GM23248 (cell line): ENCODE data around the gene L3MBTL2. TPM values are rescaled to one million over a fixed set of nuclear protein-coding genes. Genes with fewer than 3 reads are reported as not detected.

Source experiments
- DNase-seq: peaks from one replicate; pipeline ENCODE4 v3.0.0-alpha.2; 2015
- H2AFZ ChIP-seq: fragments of 200-600 bp; sonication (generic); 2 replicates; pipeline ENCODE4 v1.6.1; 2016; ENCODE audit warnings: antibody characterized with exemption
- H3F3A ChIP-seq: fragments of 200-600 bp; sonication (generic); 2 replicates; pipeline ENCODE4 v1.6.1; 2016; ENCODE audit warnings: mild to moderate bottlenecking, antibody characterized with exemption, mixed run types; ENCODE audit not compliant: insufficient read depth
- H3K27ac ChIP-seq: fragments of 200-600 bp; sonication (generic); 2 replicates; pipeline ENCODE4 v1.5.1; 2016; ENCODE audit warnings: mild to moderate bottlenecking
- H3K27me3 ChIP-seq: fragments of 200-600 bp; sonication (generic); replicated peaks from 2 replicates; pipeline ENCODE4 v1.6.1; 2016; ENCODE audit warnings: mild to moderate bottlenecking; ENCODE audit not compliant: insufficient read depth
- H3K36me3 ChIP-seq: fragments of 200-600 bp; sonication (generic); 2 replicates; pipeline ENCODE4 v1.6.1; 2016; ENCODE audit warnings: low read depth, mild to moderate bottlenecking
- H3K4me1 ChIP-seq: fragments of 200-600 bp; sonication (generic); 2 replicates; pipeline ENCODE4 v1.6.1; 2016; ENCODE audit warnings: mild to moderate bottlenecking; ENCODE audit not compliant: insufficient read depth
- H3K4me2 ChIP-seq: fragments of 200-600 bp; sonication (generic); one replicate; pipeline ENCODE4 v1.6.1; 2016; ENCODE audit warnings: mild to moderate bottlenecking; ENCODE audit not compliant: unreplicated experiment
- H3K4me3 ChIP-seq: fragments of 200-600 bp; sonication (generic); 2 replicates; pipeline ENCODE4 v1.5.1; 2016; ENCODE audit warnings: mild to moderate bottlenecking
- H3K79me2 ChIP-seq: fragments of 200-600 bp; sonication (generic); 2 replicates; pipeline ENCODE4 v1.6.1; 2016; ENCODE audit warnings: mild to moderate bottlenecking; ENCODE audit not compliant: insufficient read depth
- H3K9ac ChIP-seq: fragments of 200-600 bp; sonication (generic); 2 replicates; pipeline ENCODE4 v1.6.1; 2016; ENCODE audit warnings: mild to moderate bottlenecking
- H3K9me2 ChIP-seq: fragments of 200-600 bp; sonication (generic); 2 replicates; pipeline ENCODE4 v1.6.1; 2016; ENCODE audit warnings: mixed run types, mild to moderate bottlenecking, moderate library complexity; ENCODE audit not compliant: insufficient read depth
- H3K9me3 ChIP-seq: fragments of 200-600 bp; sonication (generic); one replicate; pipeline ENCODE4 v1.6.1; 2017; ENCODE audit warnings: low read depth
- H4K20me1 ChIP-seq: fragments of 200-600 bp; sonication (generic); 2 replicates; pipeline ENCODE4 v1.6.0; 2016; ENCODE audit not compliant: insufficient read depth
- EZH2 ChIP-seq: fragments of 200-600 bp; sonication (generic); IDR thresholded peaks from 2 replicates; pipeline ENCODE4 v1.6.1; 2018; ENCODE audit warnings: antibody characterized with exemption, mild to moderate bottlenecking; ENCODE audit not compliant: insufficient read depth, poor library complexity, severe bottlenecking
- EZH2phosphoT487 ChIP-seq: fragments of 200-600 bp; sonication (generic); IDR thresholded peaks from 2 replicates; pipeline ENCODE4 v1.6.1; 2018; ENCODE audit warnings: antibody characterized with exemption, moderate library complexity, mild to moderate bottlenecking, low read depth; ENCODE audit not compliant: insufficient read depth
- WGBS, 2 experiments: methylation state at CpG; one replicate each; pipeline ENCODE4 v1.1.6; 2015 to 2017; ENCODE audit warnings: low lambda C conversion rate in 2 of 2, low coverage in 1 of 2; ENCODE audit errors: missing lambda C conversion rate in 2 of 2; 5-methylcytosine and 5-hydroxymethylcytosine counted together
- in situ Hi-C: fragments of 300-500 bp; cut with MboI; formaldehyde crosslinking; loops from 2 replicates; pipeline ENCODE4 v1.15.0; 2020
- polyA plus RNA-seq: library from polyadenylated mRNA; unstranded; fragments of >200 nt; fragmentation: Nextera tagmentation; extraction: Ambion mirVana; gene quantifications from 2 replicates; pipeline ENCODE4 v1.2.1, GENCODE V29; 2016
- total RNA-seq: library from RNA; depleted of rRNA; stranded (reverse); fragments of >200 nt; shearing (Covaris generic); gene quantifications from 2 replicates; pipeline ENCODE4 v1.2.3, GENCODE V29; 2014

L3MBTL2 gene
- total and polyA plus RNA-seq, 2 experiments from 2014 or later, result 16.8 to 24.1 TPM

- Histone ChIP-seq H2AFZ (no peak overlapping the region), H3K27me3 (no peaks in the 10 kb centered on the region), H3K9me2 (no peaks in the 10 kb centered on the region), H3K36me3 (no peaks in the 10 kb centered on the region), H3K79me2 (no peaks in the 10 kb centered on the region), H3F3A (no peaks in the 10 kb centered on the region), H3K27ac (no peak overlapping the region), H3K4me2 (no peak overlapping the region), H3K4me1 (no peaks in the 10 kb centered on the region), H3K9ac (no peak overlapping the region), H3K4me3 (no peak overlapping the region), H3K9me3 (no peaks in the 10 kb centered on the region), H4K20me1 (no peaks in the 10 kb centered on the region)
- in situ Hi-C loops, result no loop called here
- no peak for DNase-seq
- WGBS, 2 experiments, result 69 to 72% methylated on average over 7 of the region's 7 CpGs
- no peak for TF ChIP-seq EZH2phosphoT487
- TF ChIP-seq EZH2, result no peak
Measured at GRCh38 chr22:41231369-41231768, 26.3 kb downstream of the L3MBTL2 start.

GRCh38 chr22:41234815-41235695 is 29.9 kb downstream of the L3MBTL2 start:
- Histone ChIP-seq H4K20me1 (no peaks in the 10 kb centered on the region), H2AFZ (no peak overlapping the region), H3K4me3 (no peak overlapping the region), H3K36me3 (no peaks in the 10 kb centered on the region), H3K27ac (no peak overlapping the region), H3K4me2 (no peak overlapping the region), H3K9ac (no peak overlapping the region), H3K9me2 (no peaks in the 10 kb centered on the region), H3K79me2 (no peaks in the 10 kb centered on the region), H3K27me3 (no peaks in the 10 kb centered on the region), H3F3A (no peaks in the 10 kb centered on the region; the same call in 1 of the 2 replicates), H3K9me3 (no peaks in the 10 kb centered on the region), H3K4me1 (no peaks in the 10 kb centered on the region)
- TF ChIP-seq EZH2 (no peak), EZH2phosphoT487 (no peak)
- DNase-seq, result no peak
- in situ Hi-C loops, result no loop called here
- WGBS, 2 experiments, result 83 to 84% methylated on average over 19 of the region's 19 CpGs

GRCh38 chr22:41237036-41237706 is 32.1 kb downstream of the L3MBTL2 start:
- 63 to 65% methylated on average over 32 to 33 of the region's 33 CpGs for WGBS, 2 experiments
- Histone ChIP-seq H3F3A (no peaks in the 10 kb centered on the region; the same call in 1 of the 2 replicates), H3K27me3 (no peaks in the 10 kb centered on the region), H3K4me1 (no peaks in the 10 kb centered on the region), H3K36me3 (no peaks in the 10 kb centered on the region), H3K27ac (no peak overlapping the region), H3K9me3 (no peaks in the 10 kb centered on the region), H4K20me1 (no peaks in the 10 kb centered on the region), H3K9me2 (no peaks in the 10 kb centered on the region), H3K9ac (peak overlapping the region; percentile 51; the same call in 1 of the 2 replicates), H3K4me2 (peak overlapping the region; percentile 53), H2AFZ (peak overlapping the region; percentile 68), H3K79me2 (no peaks in the 10 kb centered on the region), H3K4me3 (peak overlapping the region; percentile 60)
- TF ChIP-seq EZH2phosphoT487, result no peak
- no peak for TF ChIP-seq EZH2
- DNase-seq, result no peak
- in situ Hi-C loops, result no loop called here

GRCh38 chr22:41237707-41238569 is 32.8 kb downstream of the L3MBTL2 start:
- WGBS, 2 experiments, result 18 to 19% methylated on average over 59 to 73 of the region's 97 CpGs

More at GRCh38 chr22:41237707-41238569, 32.8 kb downstream of the L3MBTL2 start:
- no peaks in the 10 kb centered on the region for H3K36me3 ChIP-seq
- H3K9ac ChIP-seq, result peak overlapping the region; percentile 51
- no peaks in the 10 kb centered on the region for H3K9me3 ChIP-seq
- H4K20me1 ChIP-seq, result no peaks in the 10 kb centered on the region
- peaks cover 4% of the 10 kb centered on the region; the same call in 1 of the 2 replicates for H3F3A ChIP-seq
- no peaks in the 10 kb centered on the region for H3K9me2 ChIP-seq
- H3K27ac ChIP-seq, result no peak overlapping the region
- peak overlapping the region; percentile 68 for H2AFZ ChIP-seq
- H3K4me2 ChIP-seq, result peak overlapping the region; percentile 53
- TF ChIP-seq EZH2, result no peak
- no peak for TF ChIP-seq EZH2phosphoT487
- peak overlapping the region; percentile 60 for H3K4me3 ChIP-seq
- DNase-seq, result peak; percentile 59
- in situ Hi-C loops, result no loop called here
- no peaks in the 10 kb centered on the region for H3K79me2 ChIP-seq
- H3K27me3 ChIP-seq, result no peaks in the 10 kb centered on the region
- H3K4me1 ChIP-seq, result no peaks in the 10 kb centered on the region
